Left hindlimb (tissue), 1 donor: ENCODE results near the gene DCTN2.

Source experiments
- DNase-seq: peaks from one replicate; pipeline ENCODE4 v3.0.0-alpha.2; 2018

Gene DCTN2

DNA sequence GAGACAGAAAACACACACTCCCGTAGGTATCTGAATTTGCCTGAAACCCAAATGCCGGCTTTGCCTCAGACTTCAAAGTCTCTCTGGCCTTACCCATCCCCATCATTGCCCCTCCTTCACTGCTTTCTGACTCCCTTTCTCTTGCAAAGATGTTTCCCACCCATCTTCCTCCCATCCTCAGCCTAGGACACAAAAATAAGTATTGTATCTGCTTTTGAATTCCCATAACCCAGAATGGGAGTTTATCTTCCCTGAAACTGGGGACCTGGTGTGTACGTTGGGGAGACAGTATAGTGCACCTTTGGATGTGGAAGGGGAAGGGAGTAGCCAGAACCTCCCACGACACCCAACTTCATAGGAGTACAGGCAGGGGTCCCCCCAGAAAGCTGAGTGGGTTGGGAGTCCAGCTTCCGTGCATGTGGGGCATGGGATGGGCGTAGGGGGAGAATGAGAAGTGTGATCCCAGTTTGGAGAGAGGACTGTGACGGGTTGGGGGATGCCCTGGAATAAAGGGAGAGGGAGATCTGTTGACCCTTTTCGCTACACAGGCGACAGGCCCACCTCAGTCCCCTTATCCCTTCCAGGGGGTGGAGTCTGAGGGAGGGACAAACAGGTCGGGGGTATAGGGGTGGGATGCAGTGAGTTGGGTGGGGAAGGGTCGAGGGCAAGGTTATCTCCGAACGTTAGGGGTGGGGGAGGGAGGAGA, 2.4 kb upstream of the DCTN2 start:
- DNase-seq: no peak

- no peak for DNase-seq
Observed at GRCh38 chr12:57548488-57548887, 1.5 kb upstream of the DCTN2 start.

DNA sequence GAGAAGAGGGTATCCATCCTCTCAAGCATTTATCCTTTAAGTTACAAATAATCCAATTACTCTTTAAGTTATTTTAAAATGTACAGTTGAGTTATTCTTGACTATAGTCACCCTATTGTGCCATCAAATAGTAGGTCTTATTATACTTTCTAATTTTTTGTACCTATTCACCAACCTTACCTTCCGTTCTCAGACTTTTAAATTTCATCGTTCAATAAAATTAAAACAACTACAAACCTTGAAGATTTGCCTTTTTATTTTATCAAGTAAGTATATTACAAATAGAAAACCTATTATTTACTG, 972 bp upstream of the DCTN2 start:
- DNase-seq: no peak

DNA sequence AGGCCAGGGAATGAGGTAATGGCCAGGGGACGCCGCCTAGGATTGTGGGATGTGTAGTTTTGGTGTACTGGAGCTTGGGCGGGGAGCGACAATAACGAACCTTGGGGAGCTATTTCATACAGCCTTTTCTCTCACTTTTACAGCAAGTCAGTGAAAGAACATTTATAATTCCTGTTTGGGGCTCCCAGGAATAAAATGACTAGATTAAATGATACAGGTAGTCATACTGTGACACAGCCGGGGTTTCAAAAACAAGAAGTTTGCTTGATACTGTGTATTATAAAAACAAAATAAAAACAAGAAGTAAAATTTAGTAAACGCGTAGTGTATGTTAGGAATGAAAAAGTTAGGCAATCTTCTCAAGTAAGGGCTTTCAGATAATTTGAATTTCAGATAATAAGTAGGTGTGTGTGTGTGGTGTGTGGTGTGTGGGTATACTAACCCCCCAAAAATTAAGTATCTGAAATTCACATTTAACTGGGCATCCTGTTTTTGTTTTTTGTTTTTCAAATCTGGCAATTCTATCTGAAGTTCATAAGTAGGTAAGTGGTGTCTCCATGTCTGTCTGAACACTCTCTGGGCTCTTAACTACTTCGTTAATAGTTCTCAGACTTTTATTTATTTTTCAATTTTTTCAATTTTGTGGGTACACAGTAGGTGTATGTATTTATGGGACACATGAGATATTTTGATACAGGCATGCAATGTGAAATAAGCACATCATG, 458 bp upstream of the DCTN2 start:
- no peak for DNase-seq

DNA sequence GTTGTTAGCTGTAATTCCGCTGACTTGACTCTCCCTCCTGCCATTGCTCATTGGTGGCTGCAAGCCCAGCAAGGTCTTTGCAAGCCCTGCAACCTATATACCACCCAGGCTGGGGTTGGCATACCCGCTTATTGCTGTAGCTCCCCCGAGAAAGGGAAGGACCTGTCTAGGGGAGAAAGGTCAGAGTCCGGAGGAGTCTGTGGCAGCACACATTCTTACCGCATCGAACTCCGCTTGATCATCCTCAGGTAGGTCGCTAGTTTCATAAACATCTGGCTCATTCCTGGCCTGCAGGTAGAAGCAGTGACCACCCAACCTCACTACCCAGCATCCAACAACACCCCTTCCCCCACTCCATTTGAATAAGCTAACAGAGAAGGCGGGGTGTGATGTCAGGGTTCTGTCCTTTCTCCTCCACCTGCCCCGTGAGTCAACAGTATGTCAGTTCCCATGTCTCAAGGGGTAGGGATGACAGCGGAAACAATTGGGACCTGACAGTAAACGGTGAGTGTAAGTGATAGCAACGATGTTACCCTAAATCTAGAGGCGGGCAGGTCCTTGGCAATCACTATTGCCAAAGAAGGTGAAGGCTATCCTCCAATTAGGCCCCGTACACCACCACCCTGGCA, 1.1 kb downstream of the DCTN2 start:
- no peak for DNase-seq

- no peak for DNase-seq
Observed at GRCh38 chr12:57543581-57543980, 3.4 kb downstream of the DCTN2 start.

DNA sequence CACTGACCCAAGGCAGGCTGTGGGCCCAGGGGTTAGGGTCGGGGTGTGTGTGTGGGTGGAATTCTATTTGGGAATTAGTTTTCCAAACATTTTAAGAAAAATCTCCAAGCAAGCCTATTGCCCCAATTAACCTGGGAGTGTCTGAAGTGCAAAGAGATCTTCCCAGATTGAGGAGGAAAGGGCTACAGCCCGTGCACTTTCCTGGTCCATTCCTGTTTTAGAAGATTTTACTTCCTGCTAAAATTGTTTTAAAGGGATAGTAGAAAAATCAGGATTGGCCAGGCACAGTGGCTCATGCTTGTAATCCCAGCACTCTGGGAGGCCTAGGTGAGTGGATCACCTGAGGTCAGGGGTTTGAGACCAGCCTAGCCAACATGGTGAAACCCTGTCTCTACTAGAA, 5.3 kb downstream of the DCTN2 start:
- DNase-seq: no peak

GRCh38 chr12:57541001-57541400, 6.0 kb downstream of the DCTN2 start:
- DNase-seq: no peak

GRCh38 chr12:57539134-57539768, 7.7 kb downstream of the DCTN2 start:
- DNase-seq: no peak

DNA sequence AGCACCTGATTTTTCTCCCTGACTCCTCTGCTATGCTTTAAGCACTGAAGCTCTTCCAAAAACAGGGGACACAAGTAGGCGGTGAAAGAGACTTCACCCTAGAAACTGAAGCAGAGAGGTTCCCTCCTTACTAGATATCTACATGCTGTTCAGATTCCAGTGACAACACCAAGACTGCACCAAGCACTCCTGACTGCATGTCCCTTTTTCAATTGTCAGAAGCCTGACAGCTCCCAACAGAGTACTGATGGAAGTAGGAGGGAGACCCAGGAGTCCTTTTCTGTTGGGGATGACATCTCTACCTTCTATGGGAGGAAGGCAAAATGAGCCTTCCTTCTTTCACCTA, 10.4 kb downstream of the DCTN2 start:
- DNase-seq: no peak

- DNase-seq: no peak
Observed at GRCh38 chr12:57535764-57536596, 11.0 kb downstream of the DCTN2 start.

- DNase-seq: no peak
Observed at GRCh38 chr12:57534991-57535543, 11.9 kb downstream of the DCTN2 start.

DNA sequence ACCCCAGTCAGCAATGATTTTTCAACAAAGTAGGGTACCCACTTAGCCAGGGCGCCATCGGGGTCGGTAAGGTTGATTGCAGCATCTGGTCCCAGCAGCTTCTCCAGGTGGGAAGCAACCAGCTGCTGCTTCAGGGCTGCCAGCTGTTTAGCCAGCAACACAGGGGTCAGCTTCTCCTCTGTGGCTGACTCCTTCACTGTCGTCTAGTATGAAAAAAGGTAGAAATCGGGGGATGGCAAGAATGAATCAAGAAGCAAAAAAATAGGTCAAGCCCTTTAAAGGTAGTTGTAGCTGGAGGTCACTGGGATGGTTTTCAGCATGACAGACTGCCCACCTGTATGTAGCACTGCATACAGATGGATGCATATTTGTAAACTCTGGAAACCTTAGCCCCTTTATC, 12.7 kb downstream of the DCTN2 start:
- DNase-seq: no peak

- no peak for DNase-seq
Observed at GRCh38 chr12:57533108-57533507, 13.9 kb downstream of the DCTN2 start.

- DNase-seq: no peak
Observed at GRCh38 chr12:57531836-57532235, 15.2 kb downstream of the DCTN2 start.

DNA sequence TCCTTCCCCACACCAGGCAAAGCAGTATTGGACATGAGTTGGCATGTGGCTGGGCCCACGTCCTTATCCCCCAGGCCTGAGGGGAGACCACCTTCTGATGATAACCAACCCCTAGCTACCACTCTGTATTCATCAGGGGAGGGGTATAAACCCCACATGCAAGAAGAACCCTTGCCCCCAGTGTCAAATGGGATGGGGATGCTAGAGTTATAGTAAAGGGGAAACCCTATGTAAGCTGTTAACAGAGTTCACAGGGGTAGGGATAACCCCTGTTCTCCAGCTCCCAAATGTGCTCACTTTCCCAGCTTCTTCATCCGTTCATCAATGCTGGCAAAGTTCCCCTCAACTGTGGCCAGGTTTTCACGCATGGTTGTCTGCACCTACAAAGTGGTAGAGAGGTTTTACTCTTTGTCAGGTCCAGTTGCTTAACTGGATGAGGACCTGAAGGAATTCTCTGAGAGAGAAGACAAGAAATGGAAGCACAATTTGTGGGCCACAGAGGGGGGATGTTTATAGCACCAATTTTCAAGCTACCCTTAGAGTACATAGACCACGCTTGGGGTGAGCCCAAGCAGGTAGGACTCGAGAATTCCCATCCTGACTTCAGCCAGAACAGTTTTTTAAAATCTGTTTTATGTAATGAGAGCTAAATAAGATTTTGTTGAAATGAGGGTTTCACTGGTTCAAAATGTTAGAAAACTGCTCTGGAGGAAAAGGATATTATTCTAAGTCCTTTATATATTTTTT, 16.4 kb downstream of the DCTN2 start:
- no peak for DNase-seq

- no peak for DNase-seq
Observed at GRCh38 chr12:57529831-57530230, 17.2 kb downstream of the DCTN2 start.

DNA sequence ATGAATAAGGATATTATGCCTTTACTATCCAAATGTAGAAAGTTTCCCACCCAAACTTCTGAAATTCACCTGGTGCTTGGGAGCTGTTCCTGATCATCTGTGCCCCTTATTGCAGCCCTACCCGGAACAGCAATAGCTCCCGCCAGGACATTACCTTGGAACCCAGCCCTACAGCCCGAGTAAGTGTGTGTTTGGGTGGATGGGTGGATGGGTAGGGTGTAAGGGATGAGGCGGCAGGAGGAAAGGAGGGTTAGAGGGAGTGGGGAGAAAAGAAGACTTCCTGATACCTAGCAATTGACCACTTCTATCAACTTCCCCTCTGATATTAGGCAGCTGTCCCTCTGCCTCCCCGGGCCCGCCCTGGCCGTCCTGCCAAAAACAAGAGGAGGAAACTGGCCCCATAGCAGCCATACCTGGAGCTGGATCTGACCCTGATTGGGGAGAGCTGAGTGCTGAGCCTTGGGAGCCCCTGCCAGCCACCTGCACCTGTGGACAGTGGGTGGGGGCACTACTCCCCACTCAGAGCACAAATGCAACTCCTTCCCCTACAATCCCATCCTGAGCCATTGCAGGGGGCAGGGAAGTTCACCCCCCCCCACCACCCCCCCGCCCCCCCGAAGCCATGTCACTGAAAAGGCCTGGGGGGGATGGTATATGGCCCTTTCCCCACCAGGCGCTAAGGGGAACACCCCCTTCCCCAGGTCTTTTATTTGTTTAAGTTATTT, 18.0 kb downstream of the DCTN2 start:
- DNase-seq: no peak

DNA sequence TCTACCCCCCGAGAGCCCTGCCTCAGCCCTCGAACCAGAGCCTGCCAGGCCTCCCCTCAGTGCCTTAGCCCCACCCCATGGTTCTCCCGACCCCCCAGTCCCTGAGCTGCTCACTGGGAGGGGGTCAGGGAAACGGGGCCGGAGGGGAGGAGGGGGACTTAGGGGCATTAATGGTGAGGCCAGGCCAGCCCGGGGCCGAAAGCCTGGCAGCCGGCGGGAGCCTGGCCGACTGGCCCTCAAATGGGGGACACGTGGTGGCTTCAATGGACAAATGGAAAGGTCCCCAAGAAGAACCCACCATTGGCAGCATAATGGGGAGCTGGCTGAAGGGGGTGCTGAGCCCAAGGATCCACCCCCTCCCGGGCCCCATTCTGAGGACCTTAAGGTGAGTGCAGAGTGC, 18.8 kb downstream of the DCTN2 start:
- DNase-seq: no peak

GRCh38 chr12:57527184-57527583, 19.8 kb downstream of the DCTN2 start:
- DNase-seq: no peak

DNA sequence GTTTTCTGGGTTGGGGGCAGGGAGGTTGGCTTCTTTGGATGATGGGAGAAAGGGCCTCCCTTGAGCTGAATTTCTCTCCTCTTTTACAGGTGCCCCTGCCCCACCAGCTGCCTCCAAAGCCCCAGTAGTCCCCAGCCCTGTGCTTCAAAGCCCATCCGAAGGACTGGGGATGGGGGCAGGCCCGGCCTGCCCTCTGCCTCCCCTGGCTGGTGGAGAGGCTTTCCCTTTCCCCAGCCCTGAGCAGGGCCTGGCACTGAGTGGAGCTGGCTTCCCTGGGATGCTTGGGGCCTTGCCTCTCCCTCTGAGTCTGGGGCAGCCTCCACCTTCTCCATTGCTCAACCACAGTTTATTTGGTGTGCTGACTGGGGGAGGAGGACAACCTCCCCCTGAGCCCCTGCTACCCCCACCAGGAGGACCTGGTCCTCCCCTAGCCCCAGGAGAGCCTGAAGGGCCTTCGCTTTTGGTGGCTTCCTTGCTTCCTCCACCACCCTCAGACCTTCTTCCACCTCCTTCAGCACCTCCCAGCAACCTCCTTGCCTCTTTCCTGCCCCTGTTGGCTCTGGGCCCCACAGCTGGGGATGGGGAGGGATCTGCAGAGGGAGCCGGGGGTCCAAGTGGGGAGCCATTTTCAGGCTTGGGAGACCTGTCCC, 20.4 kb downstream of the DCTN2 start:
- no peak for DNase-seq
